Measurements from ENCODE around the gene ZNF618.

- TF ChIP-seq POLR2AphosphoS5 (IDR thresholded peaks at IDR 0.05), result no peak
- TF ChIP-seq CTCF (IDR thresholded peaks at IDR 0.05), result no peak
Measured at GRCh38 chr9:113886026-113886369, 9.9 kb downstream of the ZNF618 start.
